Renal pelvis (tissue), 4 donors: ENCODE measurements around the gene CELF4. TPM values are rescaled to one million over a fixed set of nuclear protein-coding genes. Genes with fewer than 3 reads are reported as not detected.

Source experiments
- DNase-seq: peaks from one replicate; pipeline ENCODE4 v3.0.0-alpha.2; 2013
- polyA plus RNA-seq, 3 donors: library from polyadenylated mRNA; unstranded; fragments of 120-200 nt; gene quantifications; one replicate each; pipeline ENCODE4 v1.2.1, GENCODE V29; 2013; ENCODE audit not compliant: insufficient read length in 3 of 3

CELF4 gene
- polyA plus RNA-seq, 3 donors, result 2.2 to 3.8 (median 3.7) TPM

GRCh38 chr18:37391698-37392548, 173.7 kb downstream of the CELF4 start:
- DNase-seq, result no peak

- DNase-seq, result no peak
Measured at GRCh38 chr18:37391156-37391555, 174.4 kb downstream of the CELF4 start.

- no peak for DNase-seq
Measured at GRCh38 chr18:37390687-37391086, 174.9 kb downstream of the CELF4 start.

GRCh38 chr18:37389684-37390368, 175.8 kb downstream of the CELF4 start:
- DNase-seq, result no peak

- DNase-seq, result no peak
Measured at GRCh38 chr18:37389041-37389440, 176.6 kb downstream of the CELF4 start.

- no peak for DNase-seq
Measured at GRCh38 chr18:37388413-37388812, 177.2 kb downstream of the CELF4 start.

GRCh38 chr18:37385846-37386778, 179.5 kb downstream of the CELF4 start:
- DNase-seq, result no peak

- no peak for DNase-seq
Measured at GRCh38 chr18:37383846-37384595, 181.6 kb downstream of the CELF4 start.

GRCh38 chr18:37383036-37383785, 182.4 kb downstream of the CELF4 start:
- DNase-seq, result no peak

- no peak for DNase-seq
Measured at GRCh38 chr18:37381554-37381953, 184.0 kb downstream of the CELF4 start.

GRCh38 chr18:37380546-37381110, 185.0 kb downstream of the CELF4 start:
- no peak for DNase-seq

- DNase-seq, result no peak
Measured at GRCh38 chr18:37378336-37379010, 187.1 kb downstream of the CELF4 start.

GRCh38 chr18:37375181-37375580, 190.4 kb downstream of the CELF4 start:
- no peak for DNase-seq

- DNase-seq, result no peak
Measured at GRCh38 chr18:37368110-37368954, 197.3 kb downstream of the CELF4 start.

- no peak for DNase-seq
Measured at GRCh38 chr18:37364237-37364636, 201.4 kb downstream of the CELF4 start.

GRCh38 chr18:37362158-37362890, 203.3 kb downstream of the CELF4 start:
- DNase-seq, result no peak

- DNase-seq, result no peak
Measured at GRCh38 chr18:37361335-37362157, 204.1 kb downstream of the CELF4 start.
